ENCODE measurements around the gene CHRM5. TPM values are rescaled to one million over a fixed set of nuclear protein-coding genes. Genes with fewer than 3 reads are reported as not detected.

CHRM5 gene
- total and polyA plus RNA-seq, 2 donors (not counting 3 experiments of a cell fraction or from before 2014, with no cell fraction given): 0.03 TPM; not detected in 1

DNA sequence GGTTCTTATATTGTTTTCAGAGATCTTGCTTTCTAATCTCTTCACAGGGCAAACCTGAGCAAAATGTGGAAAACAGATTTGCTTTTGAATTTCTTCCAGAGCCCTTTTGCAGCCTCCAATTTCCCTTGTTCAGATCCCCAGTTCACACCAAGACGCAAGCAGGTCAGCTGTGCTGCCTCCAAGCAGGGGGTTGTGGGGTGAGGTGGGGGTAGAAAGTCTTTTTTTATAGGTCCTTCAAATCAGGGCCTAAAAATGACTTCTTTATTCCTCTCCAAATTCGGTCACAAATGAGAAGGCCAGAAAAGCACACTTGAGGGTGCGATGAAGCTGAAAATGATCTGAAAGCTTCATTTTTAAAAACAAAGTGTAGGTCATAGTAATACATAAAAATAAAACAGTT, 97.0 kb downstream of the CHRM5 start:
- no peaks in the 10 kb centered on the region for H4K20me1 ChIP-seq (replicated peaks; ENCODE audit: control insufficient read depth, extremely low read depth, insufficient read depth, low read length)
- FAIRE-seq (no peak), DNase-seq (ENCODE audit: low read depth, low spot score) (no peak)
- no peaks in the 10 kb centered on the region for H3K4me1 ChIP-seq (ENCODE audit: control insufficient read depth, extremely low read depth, insufficient read depth, low read length)
- no peak for TF ChIP-seq EZH2 (IDR thresholded peaks at IDR 0.05; ENCODE audit: borderline replicate concordance, low read depth, low read length, severe bottlenecking)
- no peak for TF ChIP-seq POLR2AphosphoS5 (IDR thresholded peaks at IDR 0.05; ENCODE audit: insufficient read depth, low read depth, low read length)
- TF ChIP-seq GATA2 (IDR thresholded peaks at IDR 0.05; ENCODE audit: insufficient read depth, insufficient read length, low read depth, low read length): no peak
- no peak for TF ChIP-seq POLR2A (IDR thresholded peaks at IDR 0.05; ENCODE audit: low read depth, low read length)
- no peak for TF ChIP-seq JUN (IDR thresholded peaks at IDR 0.05; ENCODE audit: borderline replicate concordance, insufficient read depth, insufficient read length, low read depth)
- no peak for TF ChIP-seq MYC (IDR thresholded peaks at IDR 0.05; ENCODE audit: low read depth, low read length)
- TF ChIP-seq, protein P1, sequence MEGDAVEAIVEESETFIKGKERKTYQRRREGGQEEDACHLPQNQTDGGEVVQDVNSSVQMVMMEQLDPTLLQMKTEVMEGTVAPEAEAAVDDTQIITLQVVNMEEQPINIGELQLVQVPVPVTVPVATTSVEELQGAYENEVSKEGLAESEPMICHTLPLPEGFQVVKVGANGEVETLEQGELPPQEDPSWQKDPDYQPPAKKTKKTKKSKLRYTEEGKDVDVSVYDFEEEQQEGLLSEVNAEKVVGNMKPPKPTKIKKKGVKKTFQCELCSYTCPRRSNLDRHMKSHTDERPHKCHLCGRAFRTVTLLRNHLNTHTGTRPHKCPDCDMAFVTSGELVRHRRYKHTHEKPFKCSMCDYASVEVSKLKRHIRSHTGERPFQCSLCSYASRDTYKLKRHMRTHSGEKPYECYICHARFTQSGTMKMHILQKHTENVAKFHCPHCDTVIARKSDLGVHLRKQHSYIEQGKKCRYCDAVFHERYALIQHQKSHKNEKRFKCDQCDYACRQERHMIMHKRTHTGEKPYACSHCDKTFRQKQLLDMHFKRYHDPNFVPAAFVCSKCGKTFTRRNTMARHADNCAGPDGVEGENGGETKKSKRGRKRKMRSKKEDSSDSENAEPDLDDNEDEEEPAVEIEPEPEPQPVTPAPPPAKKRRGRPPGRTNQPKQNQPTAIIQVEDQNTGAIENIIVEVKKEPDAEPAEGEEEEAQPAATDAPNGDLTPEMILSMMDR (IDR thresholded peaks at IDR 0.05; ENCODE audit: extremely low read depth in 1 of 2, insufficient read depth in 1 of 2, low read depth in 1 of 2, low read length in 2 of 2): no peak
- TF ChIP-seq FOS (IDR thresholded peaks at IDR 0.05; ENCODE audit: borderline replicate concordance, insufficient read depth, low read length): no peak
- TF ChIP-seq, protein P2, sequence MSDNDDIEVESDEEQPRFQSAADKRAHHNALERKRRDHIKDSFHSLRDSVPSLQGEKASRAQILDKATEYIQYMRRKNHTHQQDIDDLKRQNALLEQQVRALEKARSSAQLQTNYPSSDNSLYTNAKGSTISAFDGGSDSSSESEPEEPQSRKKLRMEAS (IDR thresholded peaks at IDR 0.05; ENCODE audit: insufficient read depth, insufficient read length): no peak
- ChIA-PET POLR2A (no interaction called here), CTCF (interaction anchor here (1.0 kb wide), 1 partner anchor 12 kb away, joined by 4 read pairs; no protein-coding TSS in a partner anchor)
- no peak overlapping the region for H3K9ac ChIP-seq (replicated peaks; ENCODE audit: extremely low read depth, insufficient read depth, low read length)
- intact Hi-C loops (cut with micrococcal nuclease) (no loop called here), dilution Hi-C loops (cut with MboI; ENCODE audit: extremely low pct_ligation_motif_present, low sequenced_read_pairs) (no loop called here)
- H3K27me3 ChIP-seq (ENCODE audit: control insufficient read depth in 2 of 2, insufficient read depth in 2 of 2, low read length in 2 of 2): no peaks in the 10 kb centered on the region
- no peak overlapping the region for H3K4me2 ChIP-seq (ENCODE audit: insufficient read depth, low read length)
- no peak overlapping the region for H3K27ac ChIP-seq (ENCODE audit: insufficient read depth, low read depth, low read length)
- H3K79me2 ChIP-seq (ENCODE audit: control insufficient read depth, insufficient read depth, low read length): no peaks in the 10 kb centered on the region
- BruUV-seq (replicated peaks): no TSS peak
- H3K9me1 ChIP-seq (replicated peaks; ENCODE audit: control insufficient read depth, extremely low read depth, insufficient read depth, low read length): no peaks in the 10 kb centered on the region
- no peak overlapping the region for H2AFZ ChIP-seq (ENCODE audit: low read depth, low read length)
- H3K36me3 ChIP-seq (ENCODE audit: control insufficient read depth in 2 of 2, extremely low read depth in 1 of 2, insufficient read depth in 2 of 2, low read length in 2 of 2): no peaks in the 10 kb centered on the region
- H3K9me3 ChIP-seq (replicated peaks; ENCODE audit: control insufficient read depth, insufficient read depth, low read length): no peaks in the 10 kb centered on the region
- no peak overlapping the region for H3K4me3 ChIP-seq (replicated peaks in 1 of 3; ENCODE audit: insufficient read depth in 1 of 3, low read depth in 1 of 3, low read length in 3 of 3)

Measured in endothelial cell of umbilical vein (primary cell).